HG02840 (cell line): Measurements from ENCODE around the gene LINGO1.

Experiments used
- ATAC-seq: cut with Tn5 transposase; IDR thresholded peaks from one replicate; pipeline ENCODE4 v1.9.1; 2021; ENCODE audit warnings: mild to moderate bottlenecking, moderate library complexity, moderate number of reproducible peaks; ENCODE audit not compliant: unreplicated experiment, low FRiP score

The LINGO1 gene

GRCh38 chr15:77620297-77620696 is 12.4 kb downstream of the LINGO1 start:
- ATAC-seq: no peak

GRCh38 chr15:77619883-77620282 is 12.8 kb downstream of the LINGO1 start:
- no peak for ATAC-seq

GRCh38 chr15:77617476-77618230 is 15.1 kb downstream of the LINGO1 start:
- ATAC-seq: no peak

GRCh38 chr15:77616072-77616471 is 16.6 kb downstream of the LINGO1 start:
- ATAC-seq: no peak

GRCh38 chr15:77615472-77615871 is 17.2 kb downstream of the LINGO1 start:
- no peak for ATAC-seq

GRCh38 chr15:77614251-77614806 is 18.4 kb downstream of the LINGO1 start:
- no peak for ATAC-seq

GRCh38 chr15:77613814-77614213 is 18.9 kb downstream of the LINGO1 start:
- no peak for ATAC-seq

- ATAC-seq: no peak
Observed at GRCh38 chr15:77612958-77613601, 19.6 kb downstream of the LINGO1 start.

- ATAC-seq: no peak
Observed at GRCh38 chr15:77611767-77612166, 20.9 kb downstream of the LINGO1 start.

- ATAC-seq: no peak
Observed at GRCh38 chr15:77610731-77611130, 22.0 kb downstream of the LINGO1 start.

- ATAC-seq: no peak
Observed at GRCh38 chr15:77609558-77609957, 23.2 kb downstream of the LINGO1 start.

- no peak for ATAC-seq
Observed at GRCh38 chr15:77608774-77609173, 23.9 kb downstream of the LINGO1 start.

GRCh38 chr15:77607894-77608261 is 24.8 kb downstream of the LINGO1 start:
- no peak for ATAC-seq

GRCh38 chr15:77607111-77607893 is 25.4 kb downstream of the LINGO1 start:
- ATAC-seq: no peak

- no peak for ATAC-seq
Observed at GRCh38 chr15:77606142-77607034, 26.3 kb downstream of the LINGO1 start.

GRCh38 chr15:77605547-77605946 is 27.2 kb downstream of the LINGO1 start:
- ATAC-seq: no peak

GRCh38 chr15:77604973-77605372 is 27.7 kb downstream of the LINGO1 start:
- no peak for ATAC-seq

GRCh38 chr15:77603611-77604336 is 28.9 kb downstream of the LINGO1 start:
- no peak for ATAC-seq

GRCh38 chr15:77602800-77603199 is 29.9 kb downstream of the LINGO1 start:
- no peak for ATAC-seq
